Activated CD4-positive, alpha-beta T cell treated with anti-CD3 and anti-CD28 coated beads for 36 hours (primary cell): ENCODE results near the gene B4GALNT4. TPM values are rescaled to one million over a fixed set of nuclear protein-coding genes. Genes with fewer than 3 reads are reported as not detected.
"Not testable (repeated sequence)": the region's sequence is repeated elsewhere in the genome, so short reads cannot be mapped to it uniquely, and the experiment has no call there.

Experiments used
- ATAC-seq: fragments of 200-7000 bp; cut with Tn5 transposase; one replicate; pipeline ENCODE4 v1.10.0; 2021; ENCODE audit warnings: mild to moderate bottlenecking, moderate library complexity
- CTCF ChIA-PET: fragments of 350-600 bp; sonication (Branson Sonifier 250); formaldehyde crosslinking; loops from one replicate; lab custom pipeline; 2021; ENCODE audit warnings: antibody characterized with exemption; lab: Charles Lee
- POLR2A ChIA-PET: fragments of 350-600 bp; sonication (Branson Sonifier 250); formaldehyde crosslinking; loops from one replicate; lab custom pipeline; 2021; ENCODE audit warnings: antibody characterized with exemption, inconsistent platforms; lab: Charles Lee
- DNase-seq: peaks from one replicate; pipeline ENCODE4 v3.0.0-alpha.2; 2020
- H3K27ac Mint-ChIP-seq: one replicate; pipeline ENCODE4 v1.8.0; 2021; ENCODE audit warnings: mixed read lengths
- H3K27me3 Mint-ChIP-seq: one replicate; pipeline ENCODE4 v1.8.0; 2021; ENCODE audit warnings: mixed read lengths
- H3K36me3 Mint-ChIP-seq: one replicate; pipeline ENCODE4 v1.8.0; 2021; ENCODE audit warnings: low read depth, mixed read lengths
- H3K4me1 Mint-ChIP-seq: one replicate; pipeline ENCODE4 v1.8.0; 2021; ENCODE audit warnings: mixed read lengths
- H3K4me3 Mint-ChIP-seq: one replicate; pipeline ENCODE4 v1.8.0; 2021; ENCODE audit warnings: mild to moderate bottlenecking, moderate library complexity, mixed read lengths
- H3K9me3 Mint-ChIP-seq: one replicate; pipeline ENCODE4 v1.8.0; 2021; ENCODE audit warnings: low read depth, mixed read lengths
- intact Hi-C, 2 experiments: fragments of 100-400 bp; cut with DNase I in 1 of 2; cut with micrococcal nuclease in 1 of 2; formaldehyde crosslinking; loops; one replicate each; pipeline versions ENCODE4 v1.14.2 to v1.15.1; 2022 to 2024; cut with DNase I, micrococcal nuclease
- total RNA-seq, 2 experiments: library from RNA; stranded (reverse); gene quantifications; one replicate each; pipeline ENCODE4 v1.2.3, GENCODE V29; 2021

B4GALNT4 gene
- total RNA-seq, 2 experiments from 2014 or later: 3.8 to 6.6 TPM

GRCh38 chr11:380491-380890, 11.2 kb downstream of the B4GALNT4 start:
- H3K9me3 Mint-ChIP-seq: no peaks in the 10 kb centered on the region
- no peaks in the 10 kb centered on the region for H3K36me3 Mint-ChIP-seq
- H3K4me3 Mint-ChIP-seq: no peak overlapping the region
- no peak overlapping the region for H3K27ac Mint-ChIP-seq
- H3K4me1 Mint-ChIP-seq: no peaks in the 10 kb centered on the region
- CTCF ChIA-PET: no interaction called here
- no peak for ATAC-seq
- no peak for DNase-seq
- POLR2A ChIA-PET: no interaction called here
- intact Hi-C loops: no loop called here
- H3K27me3 Mint-ChIP-seq: peaks cover 5% of the 10 kb centered on the region

- CTCF ChIA-PET: no interaction called here
- Mint-ChIP-seq H3K4me1 (no peaks in the 10 kb centered on the region), H3K4me3 (no peak overlapping the region), H3K9me3 (no peaks in the 10 kb centered on the region), H3K27me3 (peaks cover 5% of the 10 kb centered on the region), H3K36me3 (no peaks in the 10 kb centered on the region), H3K27ac (no peak overlapping the region)
- intact Hi-C loops: no loop called here
- ATAC-seq (no peak), DNase-seq (no peak)
- POLR2A ChIA-PET: no interaction called here
Observed at GRCh38 chr11:380996-381395, 11.7 kb downstream of the B4GALNT4 start.

GRCh38 chr11:381501-382072, 12.3 kb downstream of the B4GALNT4 start:
- ATAC-seq: no peak
- peaks cover under 1% of the 10 kb centered on the region for H3K9me3 Mint-ChIP-seq
- no peaks in the 10 kb centered on the region for H3K4me1 Mint-ChIP-seq
- peaks cover under 1% of the 10 kb centered on the region for H3K36me3 Mint-ChIP-seq
- POLR2A ChIA-PET: no interaction called here
- no peak overlapping the region for H3K27ac Mint-ChIP-seq
- intact Hi-C loops: no loop called here
- peaks cover 5% of the 10 kb centered on the region for H3K27me3 Mint-ChIP-seq
- H3K4me3 Mint-ChIP-seq: no peak overlapping the region
- CTCF ChIA-PET: no interaction called here
- no peak for DNase-seq

GRCh38 chr11:382081-382629, 12.9 kb downstream of the B4GALNT4 start:
- ChIA-PET POLR2A (no interaction called here), CTCF (interaction anchor here (0.6 to 0.7 kb wide), 2 partner anchors 131 to 136 kb away, joined by 3 read pairs; no protein-coding TSS in a partner anchor)
- H3K36me3 Mint-ChIP-seq: peaks cover 3% of the 10 kb centered on the region
- ATAC-seq (no peak), DNase-seq (no peak)
- peaks cover 4% of the 10 kb centered on the region for H3K9me3 Mint-ChIP-seq
- H3K4me3 Mint-ChIP-seq: no peak overlapping the region
- H3K27me3 Mint-ChIP-seq: peaks cover 5% of the 10 kb centered on the region
- H3K4me1 Mint-ChIP-seq: no peaks in the 10 kb centered on the region
- intact Hi-C loops: no loop called here
- no peak overlapping the region for H3K27ac Mint-ChIP-seq

- DNase-seq (no peak), ATAC-seq (no peak)
- ChIA-PET CTCF (no interaction called here), POLR2A (no interaction called here)
- no peak overlapping the region for H3K27ac Mint-ChIP-seq
- H3K4me3 Mint-ChIP-seq: no peak overlapping the region
- no peaks in the 10 kb centered on the region for H3K4me1 Mint-ChIP-seq
- intact Hi-C loops: no loop called here
- peaks cover 4% of the 10 kb centered on the region for H3K27me3 Mint-ChIP-seq
- H3K36me3 Mint-ChIP-seq: peaks cover 3% of the 10 kb centered on the region
- H3K9me3 Mint-ChIP-seq: peaks cover 7% of the 10 kb centered on the region
Observed at GRCh38 chr11:383431-383830, 14.1 kb downstream of the B4GALNT4 start.

GRCh38 chr11:384511-384910, 15.2 kb downstream of the B4GALNT4 start:
- no peak for ATAC-seq
- ChIA-PET POLR2A (no interaction called here), CTCF (no interaction called here)
- no peak for DNase-seq
- no peaks in the 10 kb centered on the region for H3K4me1 Mint-ChIP-seq
- H3K9me3 Mint-ChIP-seq: peaks cover 7% of the 10 kb centered on the region
- H3K27ac Mint-ChIP-seq: no peak overlapping the region
- peaks cover 3% of the 10 kb centered on the region for H3K36me3 Mint-ChIP-seq
- H3K27me3 Mint-ChIP-seq: peaks cover 2% of the 10 kb centered on the region
- intact Hi-C loops: no loop called here
- H3K4me3 Mint-ChIP-seq: no peak overlapping the region

GRCh38 chr11:385594-386351, 16.5 kb downstream of the B4GALNT4 start:
- Mint-ChIP-seq H3K4me1 (no peaks in the 10 kb centered on the region), H3K27me3 (peaks cover 2% of the 10 kb centered on the region), H3K36me3 (peaks cover 3% of the 10 kb centered on the region), H3K9me3 (peaks cover 7% of the 10 kb centered on the region), H3K4me3 (no peak overlapping the region), H3K27ac (no peak overlapping the region)
- intact Hi-C loops: no loop called here
- CTCF ChIA-PET: interaction anchor here (0.6 kb wide), 1 partner anchor 30 kb away, joined by 4 read pairs; no protein-coding TSS in a partner anchor
- DNase-seq: no peak
- POLR2A ChIA-PET: no interaction called here
- no peak for ATAC-seq

- DNase-seq (no peak), ATAC-seq (no peak)
- Mint-ChIP-seq H3K4me3 (no peak overlapping the region), H3K4me1 (no peaks in the 10 kb centered on the region), H3K36me3 (peaks cover 3% of the 10 kb centered on the region), H3K9me3 (peaks cover 7% of the 10 kb centered on the region), H3K27me3 (peaks cover 2% of the 10 kb centered on the region), H3K27ac (no peak overlapping the region)
- intact Hi-C loops: no loop called here
- CTCF ChIA-PET: interaction anchor here (1.4 kb wide), 1 partner anchor 22 kb away, joined by 4 read pairs; no protein-coding TSS in a partner anchor
- POLR2A ChIA-PET: no interaction called here
Observed at GRCh38 chr11:386483-386882, 17.2 kb downstream of the B4GALNT4 start.

GRCh38 chr11:387193-387793, 18.0 kb downstream of the B4GALNT4 start:
- CTCF ChIA-PET: interaction anchor here (0.7 to 1.4 kb wide), 4 partner anchors 19 to 66 kb away, joined by 3 to 4 read pairs (median 3); no protein-coding TSS in a partner anchor
- H3K9me3 Mint-ChIP-seq: peaks cover 7% of the 10 kb centered on the region
- no peaks in the 10 kb centered on the region for H3K4me1 Mint-ChIP-seq
- ATAC-seq (no peak), DNase-seq (no peak)
- intact Hi-C loops: no loop called here
- POLR2A ChIA-PET: no interaction called here
- peaks cover 3% of the 10 kb centered on the region for H3K36me3 Mint-ChIP-seq
- no peak overlapping the region for H3K4me3 Mint-ChIP-seq
- no peak overlapping the region for H3K27ac Mint-ChIP-seq
- peaks cover 2% of the 10 kb centered on the region for H3K27me3 Mint-ChIP-seq

- H3K27me3 Mint-ChIP-seq, DNase-seq, H3K4me1 Mint-ChIP-seq, intact Hi-C loops, ATAC-seq, H3K4me3 Mint-ChIP-seq, H3K9me3 Mint-ChIP-seq, H3K36me3 Mint-ChIP-seq, POLR2A ChIA-PET, H3K27ac Mint-ChIP-seq, CTCF ChIA-PET: not testable (repeated sequence)
Observed at GRCh38 chr11:389369-389768, 20.1 kb downstream of the B4GALNT4 start.

- POLR2A ChIA-PET: no interaction called here
- no peaks in the 10 kb centered on the region for H3K27me3 Mint-ChIP-seq
- no peak for DNase-seq
- peaks cover 7% of the 10 kb centered on the region for H3K9me3 Mint-ChIP-seq
- no peak overlapping the region for H3K4me3 Mint-ChIP-seq
- intact Hi-C loops: no loop called here
- no peak overlapping the region for H3K27ac Mint-ChIP-seq
- H3K36me3 Mint-ChIP-seq: peaks cover 3% of the 10 kb centered on the region
- no peak for ATAC-seq
- H3K4me1 Mint-ChIP-seq: no peaks in the 10 kb centered on the region
- CTCF ChIA-PET: no interaction called here
Observed at GRCh38 chr11:390175-390574, 20.9 kb downstream of the B4GALNT4 start.
